Ishikawa (cell line): ENCODE data around the gene TXNRD3.

Experiments
- CEBPB ChIP-seq: IDR thresholded peaks from 2 replicates; pipeline ENCODE4 v1.6.1; 2012
- CREB1 ChIP-seq: IDR thresholded peaks from 2 replicates; pipeline ENCODE4 v1.6.1; 2012; ENCODE audit warnings: low read depth
- EGR1 ChIP-seq: IDR thresholded peaks from 2 replicates; pipeline ENCODE4 v1.6.1; 2012
- EP300 ChIP-seq: IDR thresholded peaks from 2 replicates; pipeline ENCODE4 v1.6.1; 2012; ENCODE audit warnings: borderline replicate concordance
- FOXM1 ChIP-seq: IDR thresholded peaks from 2 replicates; pipeline ENCODE4 v1.6.1; 2012; ENCODE audit warnings: low read depth, borderline replicate concordance
- NFIC ChIP-seq: IDR thresholded peaks from 2 replicates; pipeline ENCODE4 v1.6.1; 2012
- RAD21 ChIP-seq: IDR thresholded peaks from 2 replicates; pipeline ENCODE4 v1.6.1; 2012; ENCODE audit warnings: low read depth
- TAF1 ChIP-seq: IDR thresholded peaks from 2 replicates; pipeline ENCODE4 v1.6.1; 2012; ENCODE audit warnings: low read depth, mild to moderate bottlenecking
- TCF12 ChIP-seq: IDR thresholded peaks from 2 replicates; pipeline ENCODE4 v1.6.1; 2012; ENCODE audit warnings: low read depth
- TEAD4 ChIP-seq: IDR thresholded peaks from 2 replicates; pipeline ENCODE4 v1.6.1; 2012
- YY1 ChIP-seq: IDR thresholded peaks from 2 replicates; pipeline ENCODE4 v1.6.1; 2012; ENCODE audit warnings: low read depth
- TF ChIP-seq, protein P1 (sequence below): IDR thresholded peaks from 2 replicates; pipeline ENCODE4 v1.6.1; 2012
- TF ChIP-seq, protein P2 (sequence below): IDR thresholded peaks from 2 replicates; pipeline ENCODE4 v1.6.1; 2012
- TF ChIP-seq, protein P3 (sequence below): IDR thresholded peaks from 2 replicates; pipeline ENCODE4 v1.6.1; 2012; ENCODE audit warnings: low read depth, mild to moderate bottlenecking

DNA sequence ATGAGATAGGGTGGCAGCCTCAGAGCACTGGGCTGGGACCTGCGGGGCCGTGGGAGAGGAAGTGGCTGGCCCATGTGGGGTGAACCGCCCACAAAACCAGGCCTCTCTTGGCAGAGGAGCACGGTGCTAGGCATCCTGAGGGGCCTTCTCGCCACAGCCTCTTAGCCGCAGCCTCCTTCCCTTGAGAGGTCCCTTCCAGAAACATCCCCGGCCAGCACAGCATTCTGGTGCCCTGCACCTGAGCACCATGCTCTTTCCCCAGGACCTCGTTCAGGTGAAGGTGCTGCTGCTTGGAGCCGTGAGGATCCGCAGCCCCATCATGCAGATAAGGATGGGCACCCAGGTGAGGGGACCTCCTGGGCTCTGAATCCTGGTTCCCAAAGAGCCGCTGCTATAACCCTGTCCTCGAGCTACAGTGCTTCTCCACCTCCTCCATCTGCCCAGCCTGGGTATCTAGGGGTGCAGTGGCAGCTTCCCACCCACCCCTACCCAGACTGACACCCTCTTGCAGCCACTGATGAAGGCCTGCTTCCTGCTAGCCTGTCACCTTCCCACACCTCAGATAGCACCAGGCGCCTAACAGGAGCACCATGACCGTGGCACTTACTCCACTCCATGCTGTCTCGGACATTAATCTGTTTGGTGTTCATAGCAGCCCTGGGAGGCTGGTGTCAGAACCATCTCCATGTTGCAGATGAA, 11.2 kb upstream of the TXNRD3 start:
- TF ChIP-seq, protein P1, sequence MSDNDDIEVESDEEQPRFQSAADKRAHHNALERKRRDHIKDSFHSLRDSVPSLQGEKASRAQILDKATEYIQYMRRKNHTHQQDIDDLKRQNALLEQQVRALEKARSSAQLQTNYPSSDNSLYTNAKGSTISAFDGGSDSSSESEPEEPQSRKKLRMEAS, result no peak
- TF ChIP-seq RAD21 (no peak), YY1 (no peak), EGR1 (no peak), CREB1 (no peak), EP300 (no peak), TAF1 (no peak), NFIC (no peak), TEAD4 (no peak), FOXM1 (no peak), TCF12 (no peak), CEBPB (no peak)
- TF ChIP-seq, protein P2, sequence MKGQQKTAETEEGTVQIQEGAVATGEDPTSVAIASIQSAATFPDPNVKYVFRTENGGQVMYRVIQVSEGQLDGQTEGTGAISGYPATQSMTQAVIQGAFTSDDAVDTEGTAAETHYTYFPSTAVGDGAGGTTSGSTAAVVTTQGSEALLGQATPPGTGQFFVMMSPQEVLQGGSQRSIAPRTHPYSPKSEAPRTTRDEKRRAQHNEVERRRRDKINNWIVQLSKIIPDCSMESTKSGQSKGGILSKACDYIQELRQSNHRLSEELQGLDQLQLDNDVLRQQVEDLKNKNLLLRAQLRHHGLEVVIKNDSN, result no peak
- TF ChIP-seq, protein P3, sequence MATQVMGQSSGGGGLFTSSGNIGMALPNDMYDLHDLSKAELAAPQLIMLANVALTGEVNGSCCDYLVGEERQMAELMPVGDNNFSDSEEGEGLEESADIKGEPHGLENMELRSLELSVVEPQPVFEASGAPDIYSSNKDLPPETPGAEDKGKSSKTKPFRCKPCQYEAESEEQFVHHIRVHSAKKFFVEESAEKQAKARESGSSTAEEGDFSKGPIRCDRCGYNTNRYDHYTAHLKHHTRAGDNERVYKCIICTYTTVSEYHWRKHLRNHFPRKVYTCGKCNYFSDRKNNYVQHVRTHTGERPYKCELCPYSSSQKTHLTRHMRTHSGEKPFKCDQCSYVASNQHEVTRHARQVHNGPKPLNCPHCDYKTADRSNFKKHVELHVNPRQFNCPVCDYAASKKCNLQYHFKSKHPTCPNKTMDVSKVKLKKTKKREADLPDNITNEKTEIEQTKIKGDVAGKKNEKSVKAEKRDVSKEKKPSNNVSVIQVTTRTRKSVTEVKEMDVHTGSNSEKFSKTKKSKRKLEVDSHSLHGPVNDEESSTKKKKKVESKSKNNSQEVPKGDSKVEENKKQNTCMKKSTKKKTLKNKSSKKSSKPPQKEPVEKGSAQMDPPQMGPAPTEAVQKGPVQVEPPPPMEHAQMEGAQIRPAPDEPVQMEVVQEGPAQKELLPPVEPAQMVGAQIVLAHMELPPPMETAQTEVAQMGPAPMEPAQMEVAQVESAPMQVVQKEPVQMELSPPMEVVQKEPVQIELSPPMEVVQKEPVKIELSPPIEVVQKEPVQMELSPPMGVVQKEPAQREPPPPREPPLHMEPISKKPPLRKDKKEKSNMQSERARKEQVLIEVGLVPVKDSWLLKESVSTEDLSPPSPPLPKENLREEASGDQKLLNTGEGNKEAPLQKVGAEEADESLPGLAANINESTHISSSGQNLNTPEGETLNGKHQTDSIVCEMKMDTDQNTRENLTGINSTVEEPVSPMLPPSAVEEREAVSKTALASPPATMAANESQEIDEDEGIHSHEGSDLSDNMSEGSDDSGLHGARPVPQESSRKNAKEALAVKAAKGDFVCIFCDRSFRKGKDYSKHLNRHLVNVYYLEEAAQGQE, result no peak
